Activated CD8-positive, alpha-beta memory T cell treated with anti-CD3 and anti-CD28 coated beads, Interleukin-2, amount 50 U/mL, for 48 hours (primary cell): ENCODE results near the gene CAPN14.

Experiments used
- DNase-seq: peaks from one replicate; pipeline ENCODE4 v3.0.0-alpha.2; 2020

CAPN14 gene

DNA sequence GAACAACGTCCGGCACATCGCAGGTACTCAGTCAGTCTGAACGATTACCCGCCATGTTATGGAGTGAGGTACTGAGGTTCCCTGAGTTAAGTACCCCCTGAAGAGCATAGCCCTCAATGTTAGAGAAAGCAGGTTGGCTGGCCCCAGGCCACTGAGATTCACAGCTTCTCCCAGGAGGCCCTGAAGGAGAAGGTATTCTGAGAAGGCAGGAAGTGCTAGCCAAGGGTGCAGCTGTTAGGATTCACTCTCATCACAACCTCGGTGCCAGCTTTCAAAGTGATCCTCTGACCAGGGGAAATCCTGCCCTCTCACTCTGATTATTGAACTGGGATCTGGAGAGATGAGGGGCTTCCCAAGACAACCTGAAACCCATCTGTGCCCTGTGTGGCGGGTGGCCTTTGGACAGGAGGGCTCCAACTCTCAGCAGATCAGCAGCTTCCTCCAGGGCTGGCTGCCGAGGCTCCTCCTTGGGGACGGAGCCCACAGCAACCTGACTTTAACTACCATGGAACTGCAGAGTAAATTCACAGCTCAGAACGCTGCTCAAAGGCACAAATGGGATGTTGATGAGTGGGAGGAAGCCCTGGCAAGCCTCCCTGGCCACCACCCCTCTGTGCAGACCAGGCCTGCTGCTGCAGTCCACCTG, 24.4 kb upstream of the CAPN14 start:
- DNase-seq: no peak

DNA sequence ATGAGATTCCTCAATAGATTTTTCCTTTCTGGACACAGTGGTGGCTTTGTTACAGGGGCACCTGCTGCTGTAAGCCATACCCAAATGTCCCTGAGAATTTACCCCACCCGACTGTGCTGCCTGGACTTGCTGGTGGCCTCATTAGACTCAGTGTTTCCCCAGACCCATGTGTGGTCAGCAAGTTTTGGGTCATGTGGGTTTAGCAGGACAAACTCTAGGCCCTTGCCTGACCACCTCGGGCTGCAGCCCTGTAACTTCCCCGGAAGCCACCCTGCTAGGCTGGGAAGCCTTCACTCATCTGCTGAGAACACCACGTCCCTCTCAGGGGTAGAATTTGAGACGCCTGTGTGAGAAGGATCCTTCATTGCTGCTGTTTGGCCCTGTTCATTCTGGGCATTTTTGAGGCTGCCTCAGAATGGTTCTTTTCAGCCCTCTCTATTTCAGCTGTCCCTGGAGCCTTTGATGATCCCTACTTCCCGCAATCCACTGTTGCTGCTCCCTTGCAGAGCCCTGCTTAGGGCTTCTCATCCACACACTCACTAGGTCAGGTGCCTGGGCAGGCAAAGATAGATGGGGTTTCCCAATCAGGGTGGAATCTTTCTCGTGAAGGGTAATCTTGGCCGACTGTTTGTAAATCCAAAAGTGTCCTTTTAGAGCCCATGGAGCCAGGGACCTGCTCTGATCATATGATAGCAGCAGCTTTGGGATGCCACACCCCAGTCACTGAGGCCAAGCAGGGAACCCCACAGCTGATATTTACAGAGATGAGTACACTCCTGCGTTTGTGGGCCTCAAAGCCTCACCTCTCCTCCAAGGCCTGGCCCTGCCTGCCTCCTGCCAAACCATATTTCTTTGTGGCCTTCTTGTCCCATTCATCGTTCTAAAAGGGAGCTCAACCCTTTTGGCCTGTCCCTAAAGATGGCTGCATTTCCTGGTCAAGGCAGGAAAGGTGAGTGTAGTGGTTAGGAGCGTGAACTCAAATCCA, 23.4 kb upstream of the CAPN14 start:
- peak; percentile 22 for DNase-seq

GRCh38 chr2:31239593-31240177, 22.4 kb upstream of the CAPN14 start:
- DNase-seq: peak; percentile 32

DNA sequence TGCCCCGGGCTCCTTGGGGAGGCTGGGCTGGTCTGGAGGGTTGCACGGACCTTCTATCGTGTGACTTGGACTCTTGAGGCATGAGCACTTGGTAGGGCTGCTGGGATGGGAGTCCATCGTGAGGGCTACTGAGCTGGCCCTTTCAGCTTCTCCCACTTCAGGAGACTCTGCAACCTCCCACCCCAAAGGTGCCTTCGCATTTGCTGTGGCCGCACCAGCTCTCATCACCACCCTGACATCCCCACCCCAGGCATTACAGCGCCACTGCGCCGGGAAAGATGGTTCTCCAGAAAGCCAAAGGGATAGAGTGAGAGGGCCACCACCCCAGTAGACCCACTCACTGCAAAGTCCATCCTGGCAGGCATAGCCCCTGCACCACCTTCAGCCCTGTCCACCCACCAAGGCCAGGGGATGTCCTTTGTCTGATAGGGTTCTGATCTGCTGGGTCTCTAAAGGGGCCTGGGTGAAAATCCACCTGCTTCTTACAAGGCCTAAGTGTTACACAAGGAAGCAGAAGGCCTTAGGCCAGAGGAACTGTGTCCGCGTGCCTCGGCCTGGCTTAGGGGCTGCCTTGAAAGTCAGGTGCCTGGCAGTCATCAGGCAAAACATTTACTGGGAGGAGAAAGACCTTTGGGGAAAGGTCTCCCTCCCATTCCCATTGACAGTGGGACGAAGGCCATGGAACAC, 21.7 kb upstream of the CAPN14 start:
- peak; percentile 46 for DNase-seq

DNA sequence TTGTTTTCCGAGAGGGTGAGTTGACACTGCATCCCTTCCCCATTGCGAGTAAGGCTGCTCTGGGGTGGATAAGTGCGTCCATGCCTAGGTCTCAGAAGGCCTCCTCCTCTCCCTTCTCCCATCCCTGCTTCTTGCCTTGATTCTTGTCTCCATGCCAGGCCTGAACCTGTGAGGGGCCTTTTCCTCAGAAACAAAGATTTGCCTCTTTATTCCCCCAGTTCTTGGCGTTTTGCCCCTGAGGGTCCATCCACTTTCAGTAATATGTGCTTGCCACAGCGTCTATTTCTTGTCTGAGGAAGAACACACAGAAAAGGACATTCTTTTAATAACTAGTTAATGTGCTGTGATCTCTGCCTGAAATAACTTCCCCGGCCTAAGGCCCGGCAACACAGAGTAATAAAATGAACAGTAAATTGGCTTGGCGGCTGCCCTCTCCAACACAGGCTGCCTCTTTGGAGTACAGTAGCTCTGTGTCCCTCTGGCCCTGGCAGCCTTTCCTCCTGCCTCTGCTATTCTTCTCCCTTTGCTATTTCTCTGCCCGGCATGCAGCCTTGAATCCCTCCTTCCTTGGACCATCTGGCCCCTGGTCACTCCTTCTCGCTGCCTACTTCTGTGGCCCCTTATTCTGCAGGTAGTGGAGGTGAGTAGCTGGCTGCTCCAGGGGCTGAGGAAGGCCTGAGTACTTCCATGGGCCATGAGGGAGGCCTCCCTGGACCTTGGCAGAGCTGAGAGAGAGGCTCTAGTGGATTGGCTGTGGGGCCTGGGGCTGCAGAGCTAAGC, 21.0 kb upstream of the CAPN14 start:
- peak; percentile 20 for DNase-seq

GRCh38 chr2:31237348-31238017, 20.2 kb upstream of the CAPN14 start:
- DNase-seq: no peak

DNA sequence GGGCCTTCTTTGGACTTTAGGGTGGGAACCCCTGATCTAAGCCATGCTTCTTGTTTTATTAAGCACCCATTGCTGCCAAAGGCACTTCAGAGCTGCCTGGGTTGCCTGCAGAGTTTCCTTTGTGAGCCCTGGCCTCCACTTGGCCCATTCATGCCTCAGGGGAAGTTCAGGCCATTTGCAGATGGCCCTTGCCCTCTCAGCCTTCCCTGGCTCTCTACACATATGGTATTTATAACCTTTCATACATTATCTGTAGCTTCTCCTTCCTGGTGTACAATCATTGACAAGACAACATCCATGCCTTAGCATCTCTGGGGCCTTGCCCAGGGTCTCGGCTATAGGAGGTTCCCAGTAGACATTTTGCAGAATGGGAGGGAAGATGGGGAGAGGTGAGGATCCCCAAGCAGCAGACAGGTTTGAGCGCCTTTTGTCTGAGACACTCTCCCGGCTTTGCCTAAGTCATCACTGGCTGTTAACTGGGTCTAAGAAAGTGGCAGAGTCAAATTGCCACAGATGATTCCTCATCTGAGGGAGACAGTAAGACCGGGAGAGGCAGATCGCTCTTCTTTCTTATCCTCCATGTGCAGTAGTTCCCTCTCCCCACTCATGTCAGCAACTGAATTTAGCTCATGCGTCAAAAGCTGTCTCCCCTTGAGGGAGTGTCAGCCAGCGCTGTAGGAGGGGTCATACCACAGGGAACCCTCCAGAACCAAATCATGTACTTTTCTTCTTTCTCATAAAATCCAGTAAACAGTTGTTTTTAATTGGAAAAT, 19.3 kb upstream of the CAPN14 start:
- DNase-seq: peak; percentile 38

GRCh38 chr2:31235504-31235902, 18.2 kb upstream of the CAPN14 start:
- DNase-seq: no peak

DNA sequence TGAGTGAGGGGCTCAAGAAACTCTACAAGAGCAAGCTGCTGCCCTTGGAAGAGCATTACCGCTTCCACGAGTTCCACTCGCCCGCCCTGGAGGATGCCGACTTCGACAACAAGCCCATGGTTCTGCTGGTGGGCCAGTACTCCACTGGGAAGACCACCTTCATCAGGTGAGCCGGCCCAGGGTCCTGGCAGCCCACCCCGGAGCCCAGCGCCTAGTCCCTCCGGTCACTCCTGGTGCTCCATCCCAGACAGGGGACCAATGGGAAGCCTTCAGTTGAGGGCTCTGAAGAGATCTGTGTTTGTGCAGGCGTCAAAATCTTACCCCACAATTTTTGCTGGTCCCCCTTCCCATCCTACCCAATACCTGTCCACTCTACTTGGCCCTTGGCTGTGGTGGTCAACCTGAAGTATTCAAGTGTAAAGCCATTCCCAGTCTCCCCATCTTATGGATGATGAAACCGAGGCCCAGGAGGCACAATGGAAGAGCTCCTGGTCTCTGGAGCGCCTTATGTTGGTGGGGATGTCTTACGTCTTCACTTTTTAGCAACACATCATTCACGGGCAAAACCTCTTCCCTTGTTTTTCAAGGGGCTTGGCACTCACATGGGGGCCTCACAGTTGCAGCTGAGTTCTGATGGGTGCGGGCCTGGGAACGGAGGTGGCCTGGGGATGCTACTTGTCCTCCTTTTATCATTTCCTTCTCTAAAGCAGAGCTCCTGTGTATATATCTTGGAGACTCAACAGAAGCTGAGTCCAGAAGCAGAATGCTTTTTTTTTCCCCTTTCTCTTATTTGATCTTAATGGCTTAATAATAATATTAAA, 17.6 kb upstream of the CAPN14 start:
- DNase-seq: peak; percentile 49

GRCh38 chr2:31233741-31234682, 16.7 kb upstream of the CAPN14 start, which contains the start of gene EHD3:
TSS of gene EHD3 (plus strand) at chr2:31234152. CDS start at chr2:31234622, 470 bp downstream.
- peak; percentile 90 for DNase-seq

DNA sequence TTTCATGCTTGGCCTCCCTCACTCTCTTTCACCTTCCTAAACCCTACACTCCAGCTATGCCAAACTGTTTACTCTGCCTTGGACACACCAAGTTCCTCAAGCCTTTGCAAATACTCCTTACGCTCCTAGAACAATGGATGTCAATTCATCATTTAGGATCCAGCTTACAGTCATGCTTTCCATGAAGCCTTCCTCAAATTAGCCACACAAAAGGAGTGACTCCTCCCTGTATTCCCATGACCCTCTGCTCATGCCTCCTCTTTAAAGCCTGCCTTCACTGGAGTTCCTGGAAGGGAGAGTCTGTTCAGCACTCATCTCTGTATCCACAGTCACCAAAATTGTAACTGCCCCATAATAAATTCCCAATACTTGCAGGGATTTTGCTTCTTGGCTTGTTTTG, 15.9 kb upstream of the CAPN14 start:
- DNase-seq: peak; percentile 36

DNA sequence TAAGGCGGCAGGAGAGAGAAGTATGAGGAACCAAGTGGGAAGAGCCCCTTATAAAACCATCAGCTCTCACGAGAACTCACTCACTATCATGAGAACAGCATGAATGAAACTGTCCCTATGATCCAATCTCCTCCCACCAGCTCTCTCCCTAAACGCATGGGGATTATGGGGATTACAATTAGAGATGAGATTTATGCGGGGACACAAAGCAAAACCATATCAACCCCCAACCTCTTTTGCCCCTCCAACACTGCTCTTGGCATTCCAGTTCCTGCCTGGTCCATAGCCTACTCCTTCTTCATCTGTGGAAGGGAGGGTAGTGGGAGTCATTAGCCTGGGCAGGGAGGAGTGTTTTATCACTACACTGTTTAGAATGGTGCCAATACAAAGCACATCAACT, 15.3 kb upstream of the CAPN14 start:
- no peak for DNase-seq

- DNase-seq: no peak
Observed at GRCh38 chr2:31231571-31232302, 14.4 kb upstream of the CAPN14 start.

- DNase-seq: no peak
Observed at GRCh38 chr2:31230751-31231150, 13.4 kb upstream of the CAPN14 start.

DNA sequence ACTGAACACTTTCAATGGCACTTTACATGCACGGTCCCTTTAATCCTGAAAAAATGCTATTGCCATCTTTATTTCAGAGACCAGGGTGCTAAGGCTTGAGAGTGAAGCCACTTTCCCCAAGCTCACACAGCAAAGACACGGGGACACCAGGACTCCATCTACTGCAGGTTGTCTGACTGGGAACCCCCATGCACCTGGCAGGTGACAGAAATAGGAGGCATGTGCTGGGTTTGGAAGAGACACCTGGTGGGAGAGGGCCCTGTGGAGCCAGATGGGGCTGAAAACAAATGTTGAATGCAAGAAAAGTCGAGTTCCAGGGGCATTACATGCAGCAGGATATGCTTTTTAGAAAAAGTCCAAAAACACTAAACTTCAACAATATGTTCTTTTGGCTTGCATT, 11.4 kb upstream of the CAPN14 start:
- DNase-seq: no peak

GRCh38 chr2:31227711-31228125, 10.4 kb upstream of the CAPN14 start:
- DNase-seq: no peak

DNA sequence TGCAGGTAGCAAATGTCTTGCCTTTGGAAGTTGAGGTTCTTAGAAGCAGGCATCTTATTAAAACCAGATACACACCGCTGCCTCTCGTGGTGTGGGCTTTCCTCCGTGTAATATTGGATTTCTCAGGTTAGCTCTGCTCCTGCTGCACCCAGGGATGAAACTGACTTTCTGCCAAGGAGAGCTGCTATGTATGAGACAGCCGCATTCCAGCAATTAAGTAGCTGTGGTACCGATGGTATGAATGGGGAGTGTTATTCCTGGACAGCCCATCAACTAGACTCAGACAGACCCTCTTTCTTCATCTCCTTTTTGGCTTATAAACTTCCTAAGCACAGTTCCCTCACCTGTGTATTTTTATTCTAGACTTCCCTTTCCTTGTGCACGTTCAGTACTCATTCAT, 9.8 kb upstream of the CAPN14 start:
- DNase-seq: no peak

GRCh38 chr2:31226266-31226665, 9.0 kb upstream of the CAPN14 start:
- DNase-seq: no peak
